GM23248 (cell line): ENCODE measurements around the gene PTGES2. TPM values are rescaled to one million over a fixed set of nuclear protein-coding genes. Genes with fewer than 3 reads are reported as not detected.
"Not testable (repeated sequence)": the region's sequence is repeated elsewhere in the genome, so short reads cannot be mapped to it uniquely, and the experiment has no call there.

Experiments used
- DNase-seq: peaks from one replicate; pipeline ENCODE4 v3.0.0-alpha.2; 2015
- H2AFZ ChIP-seq: fragments of 200-600 bp; sonication (generic); 2 replicates; pipeline ENCODE4 v1.6.1; 2016; ENCODE audit warnings: antibody characterized with exemption
- H3F3A ChIP-seq: fragments of 200-600 bp; sonication (generic); 2 replicates; pipeline ENCODE4 v1.6.1; 2016; ENCODE audit warnings: mild to moderate bottlenecking, antibody characterized with exemption, mixed run types; ENCODE audit not compliant: insufficient read depth
- H3K27ac ChIP-seq: fragments of 200-600 bp; sonication (generic); 2 replicates; pipeline ENCODE4 v1.5.1; 2016; ENCODE audit warnings: mild to moderate bottlenecking
- H3K27me3 ChIP-seq: fragments of 200-600 bp; sonication (generic); replicated peaks from 2 replicates; pipeline ENCODE4 v1.6.1; 2016; ENCODE audit warnings: mild to moderate bottlenecking; ENCODE audit not compliant: insufficient read depth
- H3K36me3 ChIP-seq: fragments of 200-600 bp; sonication (generic); 2 replicates; pipeline ENCODE4 v1.6.1; 2016; ENCODE audit warnings: low read depth, mild to moderate bottlenecking
- H3K4me1 ChIP-seq: fragments of 200-600 bp; sonication (generic); 2 replicates; pipeline ENCODE4 v1.6.1; 2016; ENCODE audit warnings: mild to moderate bottlenecking; ENCODE audit not compliant: insufficient read depth
- H3K4me2 ChIP-seq: fragments of 200-600 bp; sonication (generic); one replicate; pipeline ENCODE4 v1.6.1; 2016; ENCODE audit warnings: mild to moderate bottlenecking; ENCODE audit not compliant: unreplicated experiment
- H3K4me3 ChIP-seq: fragments of 200-600 bp; sonication (generic); 2 replicates; pipeline ENCODE4 v1.5.1; 2016; ENCODE audit warnings: mild to moderate bottlenecking
- H3K79me2 ChIP-seq: fragments of 200-600 bp; sonication (generic); 2 replicates; pipeline ENCODE4 v1.6.1; 2016; ENCODE audit warnings: mild to moderate bottlenecking; ENCODE audit not compliant: insufficient read depth
- H3K9ac ChIP-seq: fragments of 200-600 bp; sonication (generic); 2 replicates; pipeline ENCODE4 v1.6.1; 2016; ENCODE audit warnings: mild to moderate bottlenecking
- H3K9me2 ChIP-seq: fragments of 200-600 bp; sonication (generic); 2 replicates; pipeline ENCODE4 v1.6.1; 2016; ENCODE audit warnings: mixed run types, mild to moderate bottlenecking, moderate library complexity; ENCODE audit not compliant: insufficient read depth
- H3K9me3 ChIP-seq: fragments of 200-600 bp; sonication (generic); one replicate; pipeline ENCODE4 v1.6.1; 2017; ENCODE audit warnings: low read depth
- H4K20me1 ChIP-seq: fragments of 200-600 bp; sonication (generic); 2 replicates; pipeline ENCODE4 v1.6.0; 2016; ENCODE audit not compliant: insufficient read depth
- EZH2 ChIP-seq: fragments of 200-600 bp; sonication (generic); IDR thresholded peaks from 2 replicates; pipeline ENCODE4 v1.6.1; 2018; ENCODE audit warnings: antibody characterized with exemption, mild to moderate bottlenecking; ENCODE audit not compliant: insufficient read depth, poor library complexity, severe bottlenecking
- EZH2phosphoT487 ChIP-seq: fragments of 200-600 bp; sonication (generic); IDR thresholded peaks from 2 replicates; pipeline ENCODE4 v1.6.1; 2018; ENCODE audit warnings: antibody characterized with exemption, moderate library complexity, mild to moderate bottlenecking, low read depth; ENCODE audit not compliant: insufficient read depth
- WGBS, 2 experiments: methylation state at CpG; one replicate each; pipeline ENCODE4 v1.1.6; 2015 to 2017; ENCODE audit warnings: low lambda C conversion rate in 2 of 2, low coverage in 1 of 2; ENCODE audit errors: missing lambda C conversion rate in 2 of 2; 5-methylcytosine and 5-hydroxymethylcytosine counted together
- in situ Hi-C: fragments of 300-500 bp; cut with MboI; formaldehyde crosslinking; loops from 2 replicates; pipeline ENCODE4 v1.15.0; 2020
- polyA plus RNA-seq: library from polyadenylated mRNA; unstranded; fragments of >200 nt; fragmentation: Nextera tagmentation; extraction: Ambion mirVana; gene quantifications from 2 replicates; pipeline ENCODE4 v1.2.1, GENCODE V29; 2016
- total RNA-seq: library from RNA; depleted of rRNA; stranded (reverse); fragments of >200 nt; shearing (Covaris generic); gene quantifications from 2 replicates; pipeline ENCODE4 v1.2.3, GENCODE V29; 2014

Gene PTGES2
- total and polyA plus RNA-seq, 2 experiments from 2014 or later, result 63.3 to 68.6 TPM

DNA sequence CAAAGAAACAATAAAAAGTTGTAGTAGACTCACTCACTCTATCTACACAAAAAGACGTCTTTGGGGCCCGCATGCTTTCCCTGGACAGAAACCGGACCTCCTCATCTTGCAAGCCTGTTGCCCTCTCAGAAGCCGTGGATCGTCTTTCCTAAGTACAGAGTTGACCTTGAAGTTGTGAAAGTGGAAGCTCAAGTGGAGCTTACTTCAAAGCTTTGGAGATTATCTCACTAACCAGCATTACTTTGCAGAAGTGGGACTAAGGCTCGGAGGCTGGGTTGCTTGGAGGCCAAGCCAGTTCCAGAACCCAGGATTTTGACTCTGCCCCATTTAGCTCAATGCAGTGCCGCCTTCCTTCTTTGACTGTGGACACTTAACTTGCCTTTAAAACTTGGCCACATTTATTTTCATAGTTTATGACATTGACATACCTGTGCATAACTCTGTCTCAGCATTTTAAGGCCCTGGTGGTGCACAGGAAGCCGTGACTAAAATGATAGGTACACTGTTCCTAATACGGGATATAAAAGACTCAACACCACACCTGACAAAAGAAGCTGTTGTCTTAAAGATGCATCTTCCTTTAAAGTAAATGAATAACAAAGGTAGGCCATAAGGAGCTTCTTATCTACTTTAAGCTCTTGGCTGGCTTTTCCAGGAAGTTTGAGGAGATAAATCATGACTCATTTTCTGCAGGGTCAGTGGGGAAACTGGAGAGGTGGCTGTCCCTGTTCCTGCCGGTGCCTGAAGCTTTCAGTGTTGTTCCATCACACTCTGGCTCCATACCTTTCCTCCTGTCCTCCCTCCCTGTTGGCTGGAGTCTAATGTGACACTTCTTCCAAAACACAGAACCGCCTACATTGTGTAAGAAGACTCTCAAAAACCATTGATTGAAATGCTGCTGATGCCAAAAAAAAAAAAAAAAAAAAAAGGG lies 48.8 kb downstream of the PTGES2 start:
- no peak overlapping the region for H3K4me2 ChIP-seq
- no peak overlapping the region for H2AFZ ChIP-seq
- DNase-seq, result peak; percentile 48
- H3K27me3 ChIP-seq, result no peaks in the 10 kb centered on the region
- no peaks in the 10 kb centered on the region for H3K9me3 ChIP-seq
- no peak overlapping the region for H3K4me3 ChIP-seq
- H3F3A ChIP-seq, result peaks cover 25% of the 10 kb centered on the region
- in situ Hi-C loops, result no loop called here
- peaks cover 82% of the 10 kb centered on the region for H3K79me2 ChIP-seq
- no peaks in the 10 kb centered on the region for H3K9me2 ChIP-seq
- H3K27ac ChIP-seq, result no peak overlapping the region
- H3K9ac ChIP-seq, result no peak overlapping the region
- WGBS, 2 experiments, result 80 to 81% methylated on average over 11 of the region's 11 CpGs
- TF ChIP-seq EZH2, result no peak
- TF ChIP-seq EZH2phosphoT487, result no peak
- no peaks in the 10 kb centered on the region for H4K20me1 ChIP-seq
- H3K36me3 ChIP-seq, result no peaks in the 10 kb centered on the region
- peaks cover 26% of the 10 kb centered on the region for H3K4me1 ChIP-seq

DNA sequence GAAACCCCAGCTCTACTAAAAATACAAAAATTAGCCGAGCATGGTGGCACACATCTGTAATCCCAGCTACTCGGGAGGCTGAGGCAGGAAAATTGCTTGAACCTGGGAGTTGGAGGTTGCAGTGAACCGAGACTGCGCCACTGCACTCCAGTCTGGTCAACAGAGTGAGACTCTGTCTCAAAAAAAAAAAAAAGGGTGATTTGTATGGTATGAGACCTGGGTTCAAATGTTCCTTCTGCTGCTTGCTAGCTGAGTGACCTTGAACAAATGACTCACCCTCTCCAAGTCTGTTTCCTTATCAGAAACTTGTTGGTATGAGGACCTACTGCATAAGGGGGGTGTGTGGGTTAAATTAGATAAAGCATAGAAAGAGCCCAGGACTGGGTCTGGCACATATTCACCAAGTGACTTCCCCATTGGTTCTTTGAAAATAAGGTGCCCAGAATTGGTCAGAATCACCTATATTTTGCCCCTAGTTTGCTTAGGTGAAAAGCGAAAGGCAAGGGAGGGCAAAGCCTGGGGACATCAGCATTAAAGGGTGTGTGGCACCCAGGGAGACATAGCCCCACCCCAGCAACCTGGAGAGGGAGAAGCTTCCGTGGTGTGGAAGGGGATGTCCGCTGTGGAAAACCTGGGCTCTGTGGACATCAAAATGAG lies 49.6 kb downstream of the PTGES2 start:
- Histone ChIP-seq H3K27ac (no peak overlapping the region), H3K79me2 (peaks cover 85% of the 10 kb centered on the region), H3F3A (peaks cover 33% of the 10 kb centered on the region), H3K9ac (no peak overlapping the region), H2AFZ (no peak overlapping the region), H3K9me3 (no peaks in the 10 kb centered on the region), H3K4me1 (peaks cover 32% of the 10 kb centered on the region), H3K36me3 (no peaks in the 10 kb centered on the region), H3K4me3 (no peak overlapping the region), H3K4me2 (no peak overlapping the region), H4K20me1 (no peaks in the 10 kb centered on the region), H3K27me3 (no peaks in the 10 kb centered on the region), H3K9me2 (no peaks in the 10 kb centered on the region)
- in situ Hi-C loops, result no loop called here
- TF ChIP-seq EZH2phosphoT487, result no peak
- TF ChIP-seq EZH2, result no peak
- DNase-seq, result no peak
- WGBS, 2 experiments, result 93% methylated on average over 7 of the region's 7 CpGs

DNA sequence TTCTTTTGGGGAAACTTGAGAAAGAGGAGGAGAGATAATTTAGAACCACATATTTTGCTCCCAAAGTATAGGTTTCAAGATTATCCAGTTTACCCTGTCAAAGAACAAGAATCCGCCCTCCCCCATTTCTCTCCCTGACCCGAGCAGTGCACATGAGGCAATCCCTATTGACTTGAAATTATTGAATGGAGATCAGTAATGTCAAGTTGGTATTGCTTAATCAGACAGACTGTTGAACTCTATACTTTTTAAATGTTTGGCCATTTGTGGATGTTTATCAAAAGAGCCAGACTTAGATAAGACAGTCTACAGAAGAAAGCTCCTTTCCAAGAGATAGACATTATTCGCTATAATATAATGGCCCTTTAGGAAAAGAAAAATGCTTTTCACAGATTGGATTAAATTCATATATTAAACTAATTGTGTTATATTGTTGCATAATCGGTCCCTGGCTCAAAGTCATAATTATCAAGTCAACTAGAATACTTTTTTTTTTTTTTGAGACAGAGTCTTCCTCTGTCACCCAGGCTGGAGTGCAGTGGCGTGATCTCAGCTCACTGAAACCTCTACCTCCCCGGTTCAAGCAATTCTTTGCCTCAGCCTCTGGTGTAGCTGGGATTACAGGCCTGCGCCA lies 54.2 kb downstream of the PTGES2 start:
- Histone ChIP-seq H4K20me1 (no peaks in the 10 kb centered on the region), H3K79me2 (peaks cover 96% of the 10 kb centered on the region), H2AFZ (peak overlapping the region; percentile 61; the same call in 1 of the 2 replicates), H3K27me3 (no peaks in the 10 kb centered on the region), H3K9me3 (no peaks in the 10 kb centered on the region), H3K4me2 (peak overlapping the region; percentile 38), H3K9ac (peak overlapping the region; percentile 52; the same call in 1 of the 2 replicates), H3K4me3 (peak overlapping the region; percentile 44; the same call in 1 of the 2 replicates), H3K27ac (peak overlapping the region; percentile 79), H3F3A (peaks cover 36% of the 10 kb centered on the region), H3K4me1 (peaks cover 33% of the 10 kb centered on the region), H3K36me3 (no peaks in the 10 kb centered on the region), H3K9me2 (no peaks in the 10 kb centered on the region)
- DNase-seq, result peak; percentile 33
- 57 to 60% methylated on average over 7 of the region's 7 CpGs for WGBS, 2 experiments
- in situ Hi-C loops, result no loop called here
- no peak for TF ChIP-seq EZH2phosphoT487

DNA sequence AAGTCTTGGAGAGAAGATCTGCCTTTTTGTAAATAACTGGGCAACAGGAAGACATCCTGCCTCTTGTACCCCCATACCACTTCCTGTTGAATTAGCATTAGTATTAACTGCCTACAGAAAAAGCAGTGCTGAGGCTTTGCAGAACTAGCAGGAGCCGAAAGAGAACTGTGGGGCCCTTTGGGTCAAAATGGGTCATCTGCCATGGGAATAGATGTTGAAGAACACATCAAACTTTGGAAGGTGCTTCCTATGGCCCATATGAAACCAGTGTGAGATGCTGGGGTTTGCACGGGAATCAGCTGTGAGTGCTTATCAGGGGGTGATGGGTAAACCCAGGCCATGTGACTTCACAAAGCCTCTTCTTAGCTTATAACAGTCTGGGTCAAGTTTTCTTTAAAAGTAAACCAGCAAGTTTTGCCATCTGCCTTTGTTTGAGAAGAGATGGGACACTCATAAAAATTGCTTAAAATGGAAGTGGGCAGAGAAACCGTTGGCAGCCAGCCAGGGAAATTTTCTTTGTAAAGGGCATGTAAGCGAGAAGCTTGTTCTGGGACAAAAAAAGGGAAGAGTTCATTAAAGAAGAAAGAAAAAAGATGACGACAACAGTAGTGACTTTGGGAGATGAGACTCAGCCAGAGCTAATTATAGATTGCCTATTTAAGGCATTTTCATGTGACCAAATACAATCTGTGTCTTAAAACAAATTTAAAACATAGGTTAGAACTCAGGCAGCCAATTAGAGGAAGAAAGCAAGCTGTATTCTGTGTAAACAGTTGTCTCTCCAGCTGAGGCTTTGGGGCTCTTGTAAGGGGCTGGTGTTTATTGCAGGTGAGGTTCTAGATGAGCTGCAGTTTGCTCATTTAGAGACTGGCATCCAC lies 55.1 kb downstream of the PTGES2 start:
- no peaks in the 10 kb centered on the region for H3K9me2 ChIP-seq
- H3K9me3 ChIP-seq, result no peaks in the 10 kb centered on the region
- peak overlapping the region; percentile 38 for H3K4me2 ChIP-seq
- peaks cover 86% of the 10 kb centered on the region for H3K79me2 ChIP-seq
- peak overlapping the region; percentile 61 for H2AFZ ChIP-seq
- in situ Hi-C loops, result no loop called here
- no peaks in the 10 kb centered on the region for H3K27me3 ChIP-seq
- H3K36me3 ChIP-seq, result no peaks in the 10 kb centered on the region
- H3F3A ChIP-seq, result peaks cover 36% of the 10 kb centered on the region
- peak; percentile 85 for DNase-seq
- H3K4me3 ChIP-seq, result peak overlapping the region; percentile 44
- WGBS, 2 experiments, result 5% methylated on average over 5 of the region's 5 CpGs
- peak overlapping the region; percentile 79 for H3K27ac ChIP-seq
- H3K9ac ChIP-seq, result peak overlapping the region; percentile 52
- H4K20me1 ChIP-seq, result no peaks in the 10 kb centered on the region
- H3K4me1 ChIP-seq, result peaks cover 33% of the 10 kb centered on the region
- TF ChIP-seq EZH2phosphoT487, result no peak
- TF ChIP-seq EZH2, result no peak

DNA sequence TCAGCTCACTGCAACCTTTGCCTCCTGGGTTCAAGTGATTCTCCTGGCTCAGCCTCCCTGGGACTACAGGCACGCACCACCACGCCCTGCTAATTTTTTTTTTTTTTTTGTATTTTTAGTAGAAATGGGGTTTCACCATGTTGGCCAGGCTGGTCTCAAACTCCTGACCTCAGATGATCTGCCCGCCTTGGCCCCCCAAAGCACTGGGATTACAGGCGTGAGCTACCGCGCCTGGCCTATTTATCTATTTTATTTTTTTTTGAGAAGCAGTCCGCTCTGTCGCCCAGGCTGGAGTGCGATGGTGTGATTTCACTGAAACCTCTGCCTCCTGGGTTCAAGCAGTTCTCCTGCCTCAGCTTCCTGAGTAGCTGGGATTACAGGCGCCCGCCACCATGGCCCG lies 56.1 kb downstream of the PTGES2 start:
- Histone ChIP-seq H3F3A (peaks cover 36% of the 10 kb centered on the region), H3K4me2 (peak overlapping the region; percentile 45), H3K79me2 (peaks cover 82% of the 10 kb centered on the region), H3K4me1 (peaks cover 37% of the 10 kb centered on the region), H3K9ac (0 out of 2 replicates have a peak overlapping the region, but pooled peaks have one; percentile 52), H3K27ac (peak overlapping the region; percentile 79)
- H3K9me2 ChIP-seq, H3K9me3 ChIP-seq, H2AFZ ChIP-seq, H3K4me3 ChIP-seq, H4K20me1 ChIP-seq, in situ Hi-C loops, H3K36me3 ChIP-seq, DNase-seq, H3K27me3 ChIP-seq: not testable (repeated sequence)
- 75 to 77% methylated on average over 12 of the region's 12 CpGs for WGBS, 2 experiments
